Fibroblast of villous mesenchyme (primary cell): Measurements from ENCODE around the gene FOXO6. TPM values are rescaled to one million over a fixed set of nuclear protein-coding genes. Genes with fewer than 3 reads are reported as not detected.

Experiments used
- DNase-seq: peaks from one replicate; pipeline ENCODE4 v3.0.0-alpha.2; 2010; ENCODE audit warnings: low read depth
- H3K4me3 ChIP-seq: 2 replicates; pipeline ENCODE4 v1.5.1; 2011; ENCODE audit warnings: low read depth, mild to moderate bottlenecking, low read length
- CTCF ChIP-seq: IDR thresholded peaks from 2 replicates; pipeline ENCODE4 v1.5.1; 2012; ENCODE audit warnings: low read depth, mild to moderate bottlenecking, low read length; ENCODE audit not compliant: insufficient read depth
- total RNA-seq: library from RNA; depleted of rRNA; stranded (reverse); fragments of >200 nt; gene quantifications from 2 replicates; pipeline ENCODE4 v1.2.3, GENCODE V29; 2012

The FOXO6 gene
- total RNA-seq, 1 donor, result not detected

GRCh38 chr1:41317361-41317760 is 43.9 kb upstream of the FOXO6 start:
- DNase-seq, result peak; percentile 3
- no peak overlapping the region for H3K4me3 ChIP-seq
- no peak for TF ChIP-seq CTCF

GRCh38 chr1:41318135-41318534 is 43.1 kb upstream of the FOXO6 start:
- TF ChIP-seq CTCF, result no peak
- DNase-seq, result no peak
- H3K4me3 ChIP-seq, result no peak overlapping the region

GRCh38 chr1:41319106-41319755 is 42.0 kb upstream of the FOXO6 start:
- no peak for DNase-seq
- TF ChIP-seq CTCF, result no peak
- no peak overlapping the region for H3K4me3 ChIP-seq

GRCh38 chr1:41319807-41320711 is 41.2 kb upstream of the FOXO6 start:
- no peak for TF ChIP-seq CTCF
- H3K4me3 ChIP-seq, result no peak overlapping the region
- DNase-seq, result no peak

GRCh38 chr1:41320895-41321676 is 40.1 kb upstream of the FOXO6 start:
- no peak overlapping the region for H3K4me3 ChIP-seq
- DNase-seq, result no peak
- no peak for TF ChIP-seq CTCF

- no peak for DNase-seq
- TF ChIP-seq CTCF, result no peak
- no peak overlapping the region for H3K4me3 ChIP-seq
These were observed 39.1 kb upstream of the FOXO6 start for GRCh38 chr1:41322101-41322661.
